ENCODE measurements around the gene ANTXRL.
"Not testable (repeated sequence)": the region's sequence is repeated elsewhere in the genome, so short reads cannot be mapped to it uniquely, and the experiment has no call there.

ANTXRL gene

DNA sequence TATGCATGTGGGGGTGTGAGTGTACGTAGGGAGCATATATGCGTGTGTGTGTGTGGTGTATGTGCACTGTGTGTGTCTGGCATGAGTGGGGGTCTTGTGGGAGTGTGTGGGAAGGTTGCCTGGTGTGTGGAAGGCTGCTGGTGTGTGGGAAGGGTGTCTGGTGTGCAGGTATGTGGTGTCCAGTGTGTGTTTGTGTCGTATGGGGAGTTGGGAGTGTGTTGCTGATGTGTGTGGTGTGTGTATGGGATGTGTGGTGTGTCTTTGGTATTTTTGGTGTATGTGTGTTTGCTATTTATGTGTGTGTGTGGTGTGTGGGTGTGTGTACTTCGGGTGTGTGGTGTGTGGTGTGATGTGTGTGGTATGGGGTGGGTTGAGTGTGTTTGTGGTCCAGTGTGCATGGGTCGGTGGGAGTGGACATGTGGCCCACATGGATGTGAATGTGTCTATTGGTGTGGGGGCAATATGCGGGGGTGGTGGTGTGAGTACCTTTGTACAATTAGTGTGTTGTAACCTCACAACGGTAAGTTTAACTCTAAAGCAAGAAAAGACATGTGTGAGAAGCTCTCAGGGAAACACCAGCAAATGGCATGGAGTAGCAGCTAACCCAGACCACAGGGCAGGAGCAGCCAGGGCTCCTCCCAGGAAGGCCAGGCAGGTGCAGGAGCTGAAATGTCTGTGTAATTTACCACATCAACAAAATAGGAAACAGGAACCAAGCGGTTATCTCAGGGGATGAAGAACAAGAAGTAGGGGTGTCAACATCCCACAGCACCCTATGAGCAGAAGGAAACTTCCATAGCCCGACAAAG lies 11.9 kb downstream of the ANTXRL start:
- no peaks in the 10 kb centered on the region for H3K9me3 ChIP-seq (replicated peaks in 1 of 11)
- peaks cover 19 to 67% (median 58%) of the 10 kb centered on the region in 10 experiments for H3K4me1 ChIP-seq
- peaks cover 0 to 6% (median 0%) of the 10 kb centered on the region in 11 experiments; a peak in 1 of 22 replicates for H4K20me1 ChIP-seq
- H3K9ac ChIP-seq, result peak overlapping the region in 9 of 11 experiments; percentile 1 to 75 (median 58); a peak in 16 of 22 replicates
- peak overlapping the region; percentile 62 to 96 (median 89) for H3K4me2 ChIP-seq
- no peaks in the 10 kb centered on the region for H3K27me3 ChIP-seq
- H3K36me3 ChIP-seq, result no peaks in the 10 kb centered on the region
- H3K4me3 ChIP-seq, result peak overlapping the region in 5 of 10 experiments; percentile 8 to 46 (median 30); a peak in 6 of 20 replicates
- H3K27ac ChIP-seq, result peak overlapping the region in 8 of 11 experiments; percentile 49 to 89 (median 76); a peak in 16 of 22 replicates
- TF ChIP-seq Cebpa-rat (IDR thresholded peaks at IDR 0.05), result peak in 1 of 11 experiments; percentile 23; a peak in 1 of 22 replicates

DNA sequence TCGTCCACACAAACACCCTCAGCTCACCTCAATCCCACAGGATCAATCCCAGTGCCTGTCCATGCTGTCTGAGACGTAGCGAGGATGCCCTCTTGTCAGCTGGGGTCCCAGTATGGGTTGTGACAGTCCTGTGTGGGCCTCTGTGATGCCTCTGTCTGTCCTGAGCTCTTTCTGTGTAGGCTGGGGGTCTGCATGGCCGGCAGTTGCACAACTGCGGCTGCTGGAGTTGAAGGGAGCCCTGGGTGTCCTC lies 12.4 kb downstream of the ANTXRL start:
- 0 out of 22 replicates have a peak, but pooled peaks of 1 of the 11 experiments have one; percentile 39 for TF ChIP-seq Cebpa-rat (IDR thresholded peaks at IDR 0.05)
- peaks cover 0 to 6% (median 0%) of the 10 kb centered on the region in 11 experiments; a peak in 1 of 22 replicates for H4K20me1 ChIP-seq
- H3K27ac ChIP-seq, result peak overlapping the region in 8 of 11 experiments; percentile 49 to 89 (median 76); a peak in 17 of 22 replicates
- peak overlapping the region in 5 of 10 experiments; percentile 8 to 46 (median 30); a peak in 6 of 20 replicates for H3K4me3 ChIP-seq
- no peaks in the 10 kb centered on the region for H3K9me3 ChIP-seq (replicated peaks in 1 of 11)
- no peaks in the 10 kb centered on the region for H3K36me3 ChIP-seq
- peaks cover 19 to 67% (median 58%) of the 10 kb centered on the region in 10 experiments for H3K4me1 ChIP-seq
- peak overlapping the region; percentile 62 to 96 (median 89) for H3K4me2 ChIP-seq
- no peaks in the 10 kb centered on the region for H3K27me3 ChIP-seq
- H3K9ac ChIP-seq, result peak overlapping the region in 9 of 11 experiments; percentile 1 to 75 (median 58); a peak in 16 of 22 replicates

DNA sequence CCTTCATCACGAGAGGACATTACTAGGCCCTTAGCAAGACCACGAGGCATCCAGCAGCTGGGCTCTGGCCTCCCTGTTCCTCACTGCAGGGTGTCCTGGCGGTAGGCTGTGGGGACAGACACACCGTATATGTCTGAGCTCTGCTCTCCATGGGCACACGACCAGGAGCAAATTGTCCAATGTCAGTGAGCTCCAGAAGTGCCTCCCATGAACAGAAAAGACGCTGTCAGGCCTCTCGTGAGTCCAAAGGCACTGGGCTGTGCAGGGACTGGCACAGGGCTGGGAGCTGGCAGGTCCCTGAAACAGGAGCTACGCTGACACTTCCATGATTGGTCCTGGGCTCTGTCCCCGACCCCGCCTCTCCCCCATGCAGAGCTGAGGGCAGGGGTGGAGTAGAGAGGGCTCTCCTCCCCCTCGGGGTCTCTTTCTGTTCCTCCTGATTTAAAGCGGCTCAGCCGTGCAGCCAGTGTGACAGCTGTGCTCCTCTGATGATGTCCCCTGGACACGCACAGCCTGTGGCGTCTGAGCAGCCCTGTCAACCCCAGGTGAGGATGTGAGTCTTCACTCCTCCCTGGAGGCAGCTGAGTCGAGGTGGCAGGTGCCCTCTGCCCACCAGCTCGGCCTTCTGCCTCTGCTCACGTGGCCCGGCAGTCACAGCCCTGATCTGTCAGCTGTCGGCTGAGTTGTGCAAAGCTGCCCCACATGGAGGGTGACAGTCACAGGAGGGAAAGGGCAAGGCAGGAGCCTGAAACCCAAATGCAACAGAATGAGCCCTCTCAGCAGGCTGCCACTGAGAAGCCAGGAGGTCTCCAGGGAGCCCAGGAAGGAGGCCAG lies 13.0 kb downstream of the ANTXRL start:
- H3K4me2 ChIP-seq, result peak overlapping the region; percentile 62 to 96 (median 89)
- peaks cover 19 to 64% (median 58%) of the 10 kb centered on the region in 10 experiments for H3K4me1 ChIP-seq
- H3K27me3 ChIP-seq, result no peaks in the 10 kb centered on the region
- TF ChIP-seq Cebpa-rat (IDR thresholded peaks at IDR 0.05), result no peak
- H4K20me1 ChIP-seq, result peaks cover 0 to 6% (median 0%) of the 10 kb centered on the region in 11 experiments; a peak in 1 of 22 replicates
- no peaks in the 10 kb centered on the region for H3K36me3 ChIP-seq
- peak overlapping the region in 5 of 10 experiments; percentile 8 to 46 (median 30); a peak in 7 of 20 replicates for H3K4me3 ChIP-seq
- no peaks in the 10 kb centered on the region for H3K9me3 ChIP-seq (replicated peaks in 1 of 11)
- H3K27ac ChIP-seq, result peak overlapping the region in 8 of 11 experiments; percentile 49 to 89 (median 76); a peak in 17 of 22 replicates
- H3K9ac ChIP-seq, result peak overlapping the region in 8 of 11 experiments; percentile 42 to 75 (median 62); a peak in 15 of 22 replicates

DNA sequence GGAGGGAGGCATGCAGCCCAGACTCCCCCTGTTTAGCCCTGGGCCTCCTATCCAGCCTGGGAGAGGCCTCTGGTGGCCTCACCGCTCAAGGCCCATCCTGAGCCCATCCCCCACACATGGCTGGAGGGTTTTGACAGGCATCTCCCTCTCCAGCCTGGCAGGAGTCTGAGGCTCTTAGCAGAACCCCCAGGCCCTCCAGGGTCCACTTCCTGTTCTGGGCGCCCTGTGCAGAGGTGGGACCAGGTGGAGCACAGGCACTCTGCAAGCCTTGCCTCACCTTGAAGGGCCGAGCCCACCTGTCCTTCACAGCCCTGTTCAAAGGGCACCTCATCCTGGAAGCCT lies 13.5 kb downstream of the ANTXRL start:
- H3K27me3 ChIP-seq; H3K36me3 ChIP-seq; H4K20me1 ChIP-seq; H3K9me3 ChIP-seq (replicated peaks in 1 of 11); H3K4me3 ChIP-seq: not testable (repeated sequence)
- Histone ChIP-seq H3K9ac (peak overlapping the region in 6 of 11 experiments; percentile 42 to 75 (median 69); a peak in 9 of 22 replicates), H3K4me1 (peaks cover 19 to 64% (median 57%) of the 10 kb centered on the region in 10 experiments), H3K27ac (peak overlapping the region in 7 of 11 experiments; percentile 67 to 89 (median 78); a peak in 13 of 22 replicates), H3K4me2 (peak overlapping the region; percentile 62 to 96 (median 89))

DNA sequence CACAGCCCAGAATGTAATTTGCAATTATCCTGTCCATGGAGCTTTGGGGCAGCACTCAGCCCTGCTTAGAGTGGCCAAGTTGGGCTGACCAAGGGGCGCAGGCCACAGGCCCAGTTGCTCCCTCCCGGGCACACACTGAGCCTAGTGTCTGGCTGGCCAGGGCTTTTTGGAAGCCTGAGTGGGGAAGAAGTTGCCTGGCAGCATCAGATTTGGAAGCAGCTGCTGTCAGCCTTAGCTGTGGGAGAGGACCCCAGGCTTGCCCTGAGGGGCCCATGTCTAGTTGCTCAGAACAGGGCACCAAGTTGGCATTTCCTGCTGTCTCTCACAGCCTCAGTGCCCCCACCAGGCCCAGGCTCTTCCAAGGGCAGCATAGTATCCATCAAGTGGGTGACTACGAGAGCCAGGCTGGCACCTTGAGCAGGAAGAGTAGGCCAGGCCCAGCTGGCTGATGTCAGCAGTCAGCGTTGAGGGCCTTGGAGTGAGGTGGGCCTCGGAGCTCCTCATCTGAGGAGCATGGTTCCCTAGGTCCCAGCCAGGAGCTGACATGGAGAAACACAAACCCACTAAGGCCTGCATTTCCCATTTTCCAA lies 14.4 kb downstream of the ANTXRL start:
- H3K36me3 ChIP-seq, result no peaks in the 10 kb centered on the region
- H3K4me2 ChIP-seq, result peak overlapping the region in 8 of 11 experiments; percentile 85 to 96 (median 93); a peak in 12 of 22 replicates
- H3K9ac ChIP-seq, result no peak overlapping the region
- H3K4me1 ChIP-seq, result peaks cover 19 to 59% (median 53%) of the 10 kb centered on the region in 10 experiments
- no peaks in the 10 kb centered on the region for H3K27me3 ChIP-seq
- peak overlapping the region in 4 of 11 experiments; percentile 18 to 81 (median 20); a peak in 3 of 22 replicates for H3K27ac ChIP-seq
- H3K4me3 ChIP-seq, result no peak overlapping the region
- H4K20me1 ChIP-seq, result peaks cover 0 to 6% (median 0%) of the 10 kb centered on the region in 11 experiments; a peak in 1 of 22 replicates
- no peak for TF ChIP-seq Cebpa-rat (IDR thresholded peaks at IDR 0.05)
- H3K9me3 ChIP-seq (replicated peaks in 1 of 11), result no peaks in the 10 kb centered on the region

DNA sequence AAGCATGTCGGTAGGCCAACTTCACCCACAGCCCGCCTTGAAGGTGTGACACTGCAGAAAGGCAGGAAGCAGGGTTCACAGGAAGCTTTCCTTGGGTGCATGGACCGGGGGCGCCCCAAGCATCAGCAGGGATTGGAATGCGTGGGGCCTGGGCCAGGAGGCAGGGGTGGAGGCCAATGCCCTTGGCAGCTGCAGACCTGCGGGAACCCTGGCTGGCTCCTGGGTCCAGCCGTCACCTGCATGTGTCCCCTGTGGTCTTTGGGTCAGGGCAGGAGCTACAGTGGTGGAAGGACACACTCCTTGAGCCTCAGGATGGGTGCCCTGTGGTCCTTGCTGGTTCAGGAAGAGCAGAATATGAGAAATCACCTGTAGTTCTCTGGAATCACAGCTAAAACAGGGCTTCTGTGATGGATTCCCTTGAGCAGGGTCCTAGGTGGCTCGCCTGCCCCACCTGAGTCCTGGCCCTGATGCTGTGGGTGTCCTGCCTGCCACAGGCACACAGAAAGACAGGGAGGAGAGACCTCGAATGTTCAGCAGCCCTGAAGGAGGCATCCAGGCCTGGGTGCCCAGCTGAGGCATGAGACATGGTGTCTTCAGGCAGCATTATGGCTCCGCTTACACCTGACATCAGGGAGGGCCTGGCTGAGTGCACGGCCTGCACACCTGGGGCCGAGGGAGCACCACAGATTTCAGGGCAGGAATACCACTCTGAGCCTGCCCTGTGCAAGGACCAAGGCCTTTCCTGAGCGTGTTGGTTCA lies 15.1 kb downstream of the ANTXRL start:
- Histone ChIP-seq H3K27ac (no peak overlapping the region; a peak in 1 of 22 replicates), H4K20me1 (peaks cover 0 to 6% (median 0%) of the 10 kb centered on the region in 11 experiments; a peak in 1 of 22 replicates), H3K9ac (no peak overlapping the region), H3K9me3 (replicated peaks in 1 of 11) (no peaks in the 10 kb centered on the region), H3K27me3 (no peaks in the 10 kb centered on the region), H3K4me1 (peaks cover 19 to 52% (median 46%) of the 10 kb centered on the region in 10 experiments), H3K4me3 (no peak overlapping the region), H3K36me3 (no peaks in the 10 kb centered on the region), H3K4me2 (0 out of 22 replicates have a peak overlapping the region, but pooled peaks of 1 of the 11 experiments have one; percentile 2)
- no peak for TF ChIP-seq Cebpa-rat (IDR thresholded peaks at IDR 0.05)

DNA sequence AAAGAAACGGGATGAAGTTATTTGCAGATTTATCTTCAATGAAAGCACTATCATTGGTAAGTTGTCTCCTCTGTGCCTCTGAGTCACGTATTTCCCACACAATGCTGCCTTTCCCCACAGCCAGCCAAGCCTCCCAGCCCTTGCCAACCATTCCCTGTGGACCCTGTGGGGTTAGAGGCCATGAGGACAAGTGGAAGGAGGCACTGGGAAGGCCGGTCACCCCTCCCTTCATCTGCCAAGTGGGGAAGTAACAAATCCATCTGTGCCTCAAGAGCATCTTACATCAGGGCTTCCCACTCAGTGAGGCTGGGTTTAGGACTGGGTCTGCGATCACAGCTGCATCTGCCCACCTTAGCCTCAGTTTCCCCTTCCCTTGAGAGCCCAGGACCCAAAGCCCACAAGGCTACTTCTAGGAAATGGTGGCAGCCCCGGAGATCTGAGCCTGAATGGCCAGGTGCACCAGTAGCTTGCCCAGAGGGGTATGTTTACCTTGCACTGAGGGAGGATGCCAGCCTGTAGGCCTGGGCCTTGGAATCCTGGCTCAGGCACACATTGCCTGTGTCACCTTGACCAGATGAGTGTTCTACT lies 16.1 kb downstream of the ANTXRL start:
- not testable (repeated sequence) for H4K20me1 ChIP-seq; H3K9me3 ChIP-seq (replicated peaks in 1 of 11); H3K4me2 ChIP-seq; H3K36me3 ChIP-seq; H3K27me3 ChIP-seq; H3K4me3 ChIP-seq; H3K27ac ChIP-seq; H3K9ac ChIP-seq
- peaks cover 19 to 42% (median 36%) of the 10 kb centered on the region in 10 experiments for H3K4me1 ChIP-seq

DNA sequence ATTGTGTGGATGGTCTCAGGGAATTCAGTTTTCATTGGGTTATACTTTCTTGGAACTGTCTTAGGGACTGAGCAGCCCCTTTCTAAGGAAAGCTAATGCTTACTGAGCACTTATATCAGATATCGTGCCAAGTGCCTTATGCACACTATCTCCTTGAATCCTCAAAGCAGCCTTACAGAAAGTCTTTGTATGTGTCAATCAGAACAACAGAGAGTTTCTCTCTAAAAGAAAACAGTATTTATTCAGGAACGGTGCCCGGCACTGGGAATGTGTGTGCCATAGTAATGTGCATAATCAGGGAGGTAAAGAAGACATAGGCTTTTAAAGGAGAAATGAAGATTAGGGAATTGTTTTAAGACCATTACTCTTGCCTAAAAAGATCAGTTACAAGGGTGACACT lies 17.3 kb downstream of the ANTXRL start:
- no peak for TF ChIP-seq Cebpa-rat (IDR thresholded peaks at IDR 0.05)
- peaks cover 14 to 38% (median 32%) of the 10 kb centered on the region in 10 experiments for H3K4me1 ChIP-seq
- H3K36me3 ChIP-seq, result no peaks in the 10 kb centered on the region
- no peak overlapping the region for H3K9ac ChIP-seq
- H3K27ac ChIP-seq, result no peak overlapping the region
- H3K27me3 ChIP-seq, result no peaks in the 10 kb centered on the region
- H3K9me3 ChIP-seq (replicated peaks in 1 of 11), result no peaks in the 10 kb centered on the region
- peaks cover 0 to 4% (median 0%) of the 10 kb centered on the region in 11 experiments; a peak in 1 of 22 replicates for H4K20me1 ChIP-seq
- no peak overlapping the region for H3K4me2 ChIP-seq
- H3K4me3 ChIP-seq, result no peak overlapping the region

DNA sequence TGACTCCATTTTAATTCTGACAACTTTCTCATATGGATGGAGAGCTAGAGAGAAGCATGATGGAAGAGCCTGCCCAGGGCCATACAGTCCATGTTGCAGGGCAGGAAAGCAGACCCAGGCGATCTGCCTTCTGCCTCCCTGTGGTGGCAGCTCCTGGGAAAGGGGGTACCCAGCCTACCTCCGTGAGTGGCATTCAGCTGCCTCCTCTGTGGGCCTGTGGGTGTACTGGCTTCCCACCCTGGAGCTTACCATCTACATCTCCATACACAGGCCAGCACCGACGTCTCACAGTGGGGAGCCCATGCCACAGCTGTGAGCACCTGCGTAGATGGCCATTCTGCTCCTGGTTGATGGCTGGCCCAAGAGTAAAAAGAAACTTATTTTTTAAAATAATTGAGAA lies 17.9 kb downstream of the ANTXRL start:
- not testable (repeated sequence) for H3K9me3 ChIP-seq (replicated peaks in 1 of 11); H3K27me3 ChIP-seq; H3K9ac ChIP-seq; H3K4me3 ChIP-seq; H3K36me3 ChIP-seq; H3K4me2 ChIP-seq; H3K27ac ChIP-seq; H4K20me1 ChIP-seq
- H3K4me1 ChIP-seq, result peaks cover 8 to 34% (median 28%) of the 10 kb centered on the region in 10 experiments; a peak in 19 of 20 replicates
